Esophagus muscularis mucosa (tissue), 3 donors: ENCODE measurements around the gene RHBDD1.

ENCODE experiments used
- POLR2A ChIP-seq: fragments of 450-650 bp; IDR thresholded peaks from one replicate; pipeline ENCODE4 v1.6.1; 2017; ENCODE audit warnings: antibody characterized with exemption, moderate library complexity, mild to moderate bottlenecking, low read depth
- POLR2AphosphoS5 ChIP-seq, 2 donors: sonication (generic); formaldehyde crosslinking; IDR thresholded peaks; one replicate each; pipeline ENCODE4 v1.6.1; 2017; ENCODE audit warnings: antibody characterized with exemption in 2 of 2
- TF ChIP-seq, protein P1 (sequence below), 3 experiments: fragments of 200-600 bp in 2 of 3; fragments of 450-650 bp in 1 of 3; sonication (generic) in 2 of 3; IDR thresholded peaks; one replicate each; pipeline ENCODE4 v1.5.1; 2017 to 2019; ENCODE audit warnings: antibody characterized with exemption in 3 of 3, mild to moderate bottlenecking in 2 of 3, moderate library complexity in 1 of 3

GRCh38 chr2:226965376-226965775 is 129.5 kb downstream of the RHBDD1 start:
- TF ChIP-seq POLR2A: no peak
- TF ChIP-seq, protein P1, sequence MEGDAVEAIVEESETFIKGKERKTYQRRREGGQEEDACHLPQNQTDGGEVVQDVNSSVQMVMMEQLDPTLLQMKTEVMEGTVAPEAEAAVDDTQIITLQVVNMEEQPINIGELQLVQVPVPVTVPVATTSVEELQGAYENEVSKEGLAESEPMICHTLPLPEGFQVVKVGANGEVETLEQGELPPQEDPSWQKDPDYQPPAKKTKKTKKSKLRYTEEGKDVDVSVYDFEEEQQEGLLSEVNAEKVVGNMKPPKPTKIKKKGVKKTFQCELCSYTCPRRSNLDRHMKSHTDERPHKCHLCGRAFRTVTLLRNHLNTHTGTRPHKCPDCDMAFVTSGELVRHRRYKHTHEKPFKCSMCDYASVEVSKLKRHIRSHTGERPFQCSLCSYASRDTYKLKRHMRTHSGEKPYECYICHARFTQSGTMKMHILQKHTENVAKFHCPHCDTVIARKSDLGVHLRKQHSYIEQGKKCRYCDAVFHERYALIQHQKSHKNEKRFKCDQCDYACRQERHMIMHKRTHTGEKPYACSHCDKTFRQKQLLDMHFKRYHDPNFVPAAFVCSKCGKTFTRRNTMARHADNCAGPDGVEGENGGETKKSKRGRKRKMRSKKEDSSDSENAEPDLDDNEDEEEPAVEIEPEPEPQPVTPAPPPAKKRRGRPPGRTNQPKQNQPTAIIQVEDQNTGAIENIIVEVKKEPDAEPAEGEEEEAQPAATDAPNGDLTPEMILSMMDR (IDR thresholded peaks at IDR 0.05): no peak
- TF ChIP-seq POLR2AphosphoS5 (IDR thresholded peaks at IDR 0.05): no peak
